Smooth muscle cell (in vitro differentiated cells): Measurements from ENCODE around the gene VSTM2B. TPM values are rescaled to one million over a fixed set of nuclear protein-coding genes. Genes with fewer than 3 reads are reported as not detected.

Experiments used
- DNase-seq: peaks from one replicate; lab custom pipeline; 2025; ENCODE audit not compliant: unreplicated experiment; lab: John Stamatoyannopoulos, UW
- H2AFZ ChIP-seq: fragments of 200-600 bp; sonication (generic); 2 replicates; pipeline ENCODE4 v1.6.0; 2016; ENCODE audit warnings: antibody characterized with exemption, low read depth, mild to moderate bottlenecking
- H3F3A ChIP-seq: fragments of 200-600 bp; sonication (generic); 2 replicates; pipeline ENCODE4 v1.6.0; 2017; ENCODE audit warnings: antibody characterized with exemption, low read depth
- H3K27ac ChIP-seq: fragments of 200-600 bp; sonication (generic); 2 replicates; pipeline ENCODE4 v1.5.1; 2016; ENCODE audit warnings: low read depth, mild to moderate bottlenecking
- H3K27me3 ChIP-seq: fragments of 200-600 bp; sonication (generic); 2 replicates; pipeline ENCODE4 v1.6.1; 2016; ENCODE audit warnings: low read depth, mild to moderate bottlenecking
- H3K36me3 ChIP-seq: fragments of 200-600 bp; sonication (generic); 2 replicates; pipeline ENCODE4 v1.5.1; 2016; ENCODE audit warnings: low read depth
- H3K4me1 ChIP-seq: fragments of 200-600 bp; sonication (generic); 2 replicates; pipeline ENCODE4 v1.5.1; 2016; ENCODE audit warnings: low read depth
- H3K4me2 ChIP-seq: fragments of 200-600 bp; sonication (generic); 2 replicates; pipeline ENCODE4 v1.6.0; 2016; ENCODE audit warnings: mild to moderate bottlenecking
- H3K4me3 ChIP-seq: fragments of 200-600 bp; sonication (generic); 2 replicates; pipeline ENCODE4 v1.5.1; 2016; ENCODE audit warnings: mild to moderate bottlenecking
- H3K79me2 ChIP-seq: fragments of 200-600 bp; sonication (generic); 2 replicates; pipeline ENCODE4 v1.6.0; 2016; ENCODE audit warnings: low read depth, mild to moderate bottlenecking
- H3K9ac ChIP-seq: fragments of 200-600 bp; sonication (generic); 2 replicates; pipeline ENCODE4 v1.6.0; 2016; ENCODE audit warnings: low read depth
- H3K9me3 ChIP-seq: fragments of 200-600 bp; sonication (generic); replicated peaks from 2 replicates; pipeline ENCODE4 v1.5.1; 2016; ENCODE audit warnings: low read depth
- H4K20me1 ChIP-seq: fragments of 200-600 bp; sonication (generic); 2 replicates; pipeline ENCODE4 v1.6.0; 2016; ENCODE audit warnings: low read depth
- WGBS: methylation state at CpG from one replicate; pipeline ENCODE4 v1.1.7; 2016; ENCODE audit warnings: low lambda C conversion rate; 5-methylcytosine and 5-hydroxymethylcytosine counted together
- polyA plus RNA-seq: library from polyadenylated mRNA; unstranded; fragments of >200 nt; fragmentation: Nextera tagmentation; extraction: Ambion mirVana; gene quantifications from 2 replicates; pipeline ENCODE4 v1.2.1, GENCODE V29; 2016
- total RNA-seq: library from RNA; depleted of rRNA; stranded (reverse); fragments of >200 nt; gene quantifications from 2 replicates; pipeline ENCODE4 v1.2.3, GENCODE V29; 2014
- TF ChIP-seq, protein P1 (sequence below): fragments of 200-600 bp; sonication (generic); IDR thresholded peaks from 2 replicates; pipeline ENCODE4 v1.5.1; 2017; ENCODE audit warnings: borderline replicate concordance, mild to moderate bottlenecking, antibody characterized with exemption; ENCODE audit not compliant: insufficient read depth, poor library complexity, severe bottlenecking

VSTM2B gene
- total and polyA plus RNA-seq, 2 experiments from 2014 or later: not detected

DNA sequence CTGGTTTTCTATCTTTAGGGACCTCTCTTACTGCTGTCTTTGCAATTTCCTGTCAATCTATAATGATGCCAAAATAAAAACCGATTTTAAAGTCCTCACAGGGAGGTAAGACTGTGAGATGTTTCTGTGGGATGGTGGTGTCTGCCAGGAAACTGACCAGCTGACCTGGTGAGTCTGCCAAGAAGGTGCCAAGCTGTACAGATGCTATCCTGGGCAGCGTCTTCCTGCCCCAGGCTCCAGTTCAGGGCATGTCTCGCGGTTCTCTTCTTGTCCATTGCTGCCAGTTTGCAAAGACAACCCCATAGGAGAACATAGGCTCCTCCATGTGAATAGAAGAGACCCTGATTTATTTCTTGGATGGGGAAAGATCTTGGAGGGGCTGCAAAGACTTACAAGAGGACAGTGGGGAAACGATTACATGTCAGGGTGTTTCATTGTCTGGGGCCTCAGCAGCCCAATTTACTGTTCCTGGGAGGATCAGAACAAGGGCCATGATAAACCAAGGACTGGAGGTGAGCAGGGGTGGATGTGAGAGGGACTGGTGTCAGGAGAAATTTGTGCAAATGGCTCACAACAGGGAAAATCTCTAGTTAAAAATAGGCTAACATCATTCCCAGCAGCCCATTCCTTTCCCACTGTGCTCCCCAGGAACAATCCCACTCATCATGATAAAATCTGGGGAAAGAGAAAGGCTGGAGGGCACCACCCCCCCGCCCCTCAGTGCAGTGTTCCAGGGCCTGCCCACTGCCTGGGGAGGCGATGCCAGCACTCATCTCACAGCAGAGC, 42.7 kb upstream of the VSTM2B start:
- DNase-seq: no peak
- 80% methylated on average over 7 of the region's 7 CpGs for WGBS
- H3F3A ChIP-seq: no peaks in the 10 kb centered on the region
- no peaks in the 10 kb centered on the region for H3K27me3 ChIP-seq
- H3K27ac ChIP-seq: no peak overlapping the region
- no peak overlapping the region for H3K4me2 ChIP-seq
- H3K4me1 ChIP-seq: no peaks in the 10 kb centered on the region
- H3K9ac ChIP-seq: no peak overlapping the region
- no peak overlapping the region for H3K4me3 ChIP-seq
- H3K36me3 ChIP-seq: no peaks in the 10 kb centered on the region
- no peaks in the 10 kb centered on the region for H3K79me2 ChIP-seq
- H2AFZ ChIP-seq: no peak overlapping the region
- H3K9me3 ChIP-seq: no peaks in the 10 kb centered on the region
- H4K20me1 ChIP-seq: no peaks in the 10 kb centered on the region
- TF ChIP-seq, protein P1, sequence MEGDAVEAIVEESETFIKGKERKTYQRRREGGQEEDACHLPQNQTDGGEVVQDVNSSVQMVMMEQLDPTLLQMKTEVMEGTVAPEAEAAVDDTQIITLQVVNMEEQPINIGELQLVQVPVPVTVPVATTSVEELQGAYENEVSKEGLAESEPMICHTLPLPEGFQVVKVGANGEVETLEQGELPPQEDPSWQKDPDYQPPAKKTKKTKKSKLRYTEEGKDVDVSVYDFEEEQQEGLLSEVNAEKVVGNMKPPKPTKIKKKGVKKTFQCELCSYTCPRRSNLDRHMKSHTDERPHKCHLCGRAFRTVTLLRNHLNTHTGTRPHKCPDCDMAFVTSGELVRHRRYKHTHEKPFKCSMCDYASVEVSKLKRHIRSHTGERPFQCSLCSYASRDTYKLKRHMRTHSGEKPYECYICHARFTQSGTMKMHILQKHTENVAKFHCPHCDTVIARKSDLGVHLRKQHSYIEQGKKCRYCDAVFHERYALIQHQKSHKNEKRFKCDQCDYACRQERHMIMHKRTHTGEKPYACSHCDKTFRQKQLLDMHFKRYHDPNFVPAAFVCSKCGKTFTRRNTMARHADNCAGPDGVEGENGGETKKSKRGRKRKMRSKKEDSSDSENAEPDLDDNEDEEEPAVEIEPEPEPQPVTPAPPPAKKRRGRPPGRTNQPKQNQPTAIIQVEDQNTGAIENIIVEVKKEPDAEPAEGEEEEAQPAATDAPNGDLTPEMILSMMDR: no peak

DNA sequence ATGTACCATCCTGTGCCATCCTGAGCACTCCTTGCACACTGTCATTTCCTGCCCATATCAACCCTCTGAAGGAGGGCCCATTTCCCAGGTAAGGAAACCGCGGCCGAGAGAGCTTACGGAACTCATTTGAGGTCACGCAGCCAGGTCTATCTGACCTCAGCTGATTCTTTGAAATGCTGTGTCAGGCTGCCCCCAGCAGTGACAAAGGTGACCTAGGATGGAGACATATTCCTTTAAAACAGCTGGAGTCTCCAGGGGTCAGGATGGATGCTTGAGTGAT, 42.2 kb upstream of the VSTM2B start:
- no peak overlapping the region for H2AFZ ChIP-seq
- no peaks in the 10 kb centered on the region for H3K27me3 ChIP-seq
- H3K4me1 ChIP-seq: no peaks in the 10 kb centered on the region
- TF ChIP-seq, protein P1: no peak
- no peaks in the 10 kb centered on the region for H3K36me3 ChIP-seq
- no peak overlapping the region for H3K27ac ChIP-seq
- no peaks in the 10 kb centered on the region for H3K9me3 ChIP-seq
- no peak overlapping the region for H3K4me2 ChIP-seq
- no peak for DNase-seq
- 95% methylated on average over 5 of the region's 5 CpGs for WGBS
- no peaks in the 10 kb centered on the region for H4K20me1 ChIP-seq
- H3K79me2 ChIP-seq: no peaks in the 10 kb centered on the region
- H3K9ac ChIP-seq: no peak overlapping the region
- no peak overlapping the region for H3K4me3 ChIP-seq
- H3F3A ChIP-seq: no peaks in the 10 kb centered on the region

DNA sequence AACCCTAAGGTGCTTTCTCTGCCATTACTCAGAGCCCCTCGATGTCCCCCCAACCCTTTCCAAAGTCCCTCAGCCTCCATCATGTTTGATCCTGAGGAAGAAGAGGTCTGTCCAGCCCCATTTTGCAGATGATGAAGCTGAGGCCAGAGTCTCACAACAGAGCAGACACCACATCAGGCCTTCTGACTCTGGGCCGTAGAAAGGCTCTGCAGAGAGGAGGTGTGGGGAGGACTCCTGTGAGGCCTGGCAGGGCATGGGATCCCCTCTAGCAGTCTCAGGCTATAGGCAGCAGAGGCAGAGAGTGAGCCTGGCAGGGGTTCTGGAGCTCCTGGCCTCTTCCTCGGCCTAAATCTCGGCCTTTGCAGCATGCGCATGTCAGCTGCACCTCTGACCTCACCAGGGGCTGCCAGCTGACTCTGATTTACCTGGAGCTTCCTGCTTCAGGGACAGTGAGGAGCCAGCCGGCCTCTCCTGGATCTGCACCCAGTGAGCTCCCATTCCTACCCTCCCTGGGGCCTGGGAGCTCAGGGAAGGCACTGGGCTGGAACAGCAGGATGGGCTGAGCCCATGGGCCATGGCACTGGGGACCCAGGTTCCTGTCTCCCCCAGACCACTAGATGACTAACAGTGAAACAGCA, 41.7 kb upstream of the VSTM2B start:
- Histone ChIP-seq H3K79me2 (no peaks in the 10 kb centered on the region), H3K9ac (no peak overlapping the region), H3K36me3 (no peaks in the 10 kb centered on the region), H3K4me2 (no peak overlapping the region), H3K4me3 (no peak overlapping the region), H3K27me3 (no peaks in the 10 kb centered on the region), H4K20me1 (no peaks in the 10 kb centered on the region), H3K4me1 (no peaks in the 10 kb centered on the region), H2AFZ (no peak overlapping the region), H3K27ac (no peak overlapping the region), H3K9me3 (no peaks in the 10 kb centered on the region), H3F3A (no peaks in the 10 kb centered on the region)
- no peak for DNase-seq
- TF ChIP-seq, protein P1: no peak
- 80% methylated on average over 6 of the region's 6 CpGs for WGBS

DNA sequence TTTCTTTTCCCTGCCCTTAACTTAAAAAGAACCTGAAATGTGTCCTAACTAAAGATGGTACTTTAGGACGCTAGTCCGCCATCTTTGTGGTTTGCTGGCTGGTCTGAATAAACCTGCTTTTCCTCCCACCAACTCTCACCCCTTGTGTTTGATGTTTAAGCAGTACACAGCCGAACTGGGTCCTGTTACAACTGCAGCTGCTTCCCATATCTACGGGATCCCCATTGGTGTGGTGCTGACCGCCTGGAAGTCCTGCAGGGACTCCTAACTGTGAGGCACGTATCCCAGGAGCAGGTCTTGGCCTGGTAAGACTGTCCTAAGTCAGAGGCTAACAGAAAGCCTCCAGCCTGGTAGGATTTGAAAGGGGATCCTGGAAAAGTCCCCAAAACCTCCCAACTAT, 40.9 kb upstream of the VSTM2B start:
- no peaks in the 10 kb centered on the region for H3F3A ChIP-seq
- H4K20me1 ChIP-seq: no peaks in the 10 kb centered on the region
- WGBS: 90% methylated on average over 6 of the region's 6 CpGs
- H3K4me2 ChIP-seq: no peak overlapping the region
- H3K79me2 ChIP-seq: no peaks in the 10 kb centered on the region
- H3K4me1 ChIP-seq: no peaks in the 10 kb centered on the region
- TF ChIP-seq, protein P1: no peak
- no peak for DNase-seq
- no peak overlapping the region for H2AFZ ChIP-seq
- H3K36me3 ChIP-seq: no peaks in the 10 kb centered on the region
- no peaks in the 10 kb centered on the region for H3K9me3 ChIP-seq
- H3K27ac ChIP-seq: no peak overlapping the region
- no peak overlapping the region for H3K9ac ChIP-seq
- H3K4me3 ChIP-seq: no peak overlapping the region
- no peaks in the 10 kb centered on the region for H3K27me3 ChIP-seq
